Tibial nerve (tissue), 4 donors: ENCODE data around the gene RUFY1.
"Not testable (repeated sequence)": the region's sequence is repeated elsewhere in the genome, so short reads cannot be mapped to it uniquely, and the experiment has no call there.

Experiments used
- EP300 ChIP-seq, 2 donors: sonication (generic); formaldehyde crosslinking; IDR thresholded peaks; one replicate each; pipeline ENCODE4 v1.6.1; 2017; ENCODE audit warnings: antibody characterized with exemption in 2 of 2, mild to moderate bottlenecking in 1 of 2
- POLR2A ChIP-seq, 2 donors: fragments of 450-650 bp; IDR thresholded peaks; one replicate each; pipeline ENCODE4 v1.6.1; 2017; ENCODE audit warnings: antibody characterized with exemption in 2 of 2, mild to moderate bottlenecking in 2 of 2, moderate library complexity in 2 of 2
- TF ChIP-seq, protein P1 (sequence below), 5 experiments: fragments of 200-600 bp in 3 of 5; fragments of 450-650 bp in 2 of 5; sonication (generic) in 3 of 5; IDR thresholded peaks; one replicate each; pipeline ENCODE4 v1.5.1; 2016 to 2019; ENCODE audit warnings: antibody characterized with exemption in 5 of 5, mild to moderate bottlenecking in 3 of 5, moderate library complexity in 2 of 5

DNA sequence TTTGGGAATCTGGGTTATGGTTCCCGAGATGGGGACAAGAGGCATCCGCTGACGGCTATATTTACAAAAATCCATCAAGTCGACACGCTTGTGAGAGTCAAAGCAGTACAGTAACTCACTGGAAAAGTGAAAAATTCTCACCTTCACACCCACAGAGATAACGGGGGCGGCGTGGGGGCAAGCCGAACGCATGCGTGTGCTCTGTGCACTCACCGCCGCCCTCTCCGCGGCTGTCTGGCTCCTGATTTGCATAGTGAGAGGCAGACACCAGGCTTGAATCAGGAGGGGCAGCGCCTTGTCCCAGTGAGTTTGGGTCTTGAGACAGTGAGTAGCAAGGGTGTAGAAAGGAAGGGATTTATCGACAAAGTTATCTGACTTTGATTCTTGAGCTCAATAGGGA, 32.0 kb upstream of the RUFY1 start:
- TF ChIP-seq, protein P1, sequence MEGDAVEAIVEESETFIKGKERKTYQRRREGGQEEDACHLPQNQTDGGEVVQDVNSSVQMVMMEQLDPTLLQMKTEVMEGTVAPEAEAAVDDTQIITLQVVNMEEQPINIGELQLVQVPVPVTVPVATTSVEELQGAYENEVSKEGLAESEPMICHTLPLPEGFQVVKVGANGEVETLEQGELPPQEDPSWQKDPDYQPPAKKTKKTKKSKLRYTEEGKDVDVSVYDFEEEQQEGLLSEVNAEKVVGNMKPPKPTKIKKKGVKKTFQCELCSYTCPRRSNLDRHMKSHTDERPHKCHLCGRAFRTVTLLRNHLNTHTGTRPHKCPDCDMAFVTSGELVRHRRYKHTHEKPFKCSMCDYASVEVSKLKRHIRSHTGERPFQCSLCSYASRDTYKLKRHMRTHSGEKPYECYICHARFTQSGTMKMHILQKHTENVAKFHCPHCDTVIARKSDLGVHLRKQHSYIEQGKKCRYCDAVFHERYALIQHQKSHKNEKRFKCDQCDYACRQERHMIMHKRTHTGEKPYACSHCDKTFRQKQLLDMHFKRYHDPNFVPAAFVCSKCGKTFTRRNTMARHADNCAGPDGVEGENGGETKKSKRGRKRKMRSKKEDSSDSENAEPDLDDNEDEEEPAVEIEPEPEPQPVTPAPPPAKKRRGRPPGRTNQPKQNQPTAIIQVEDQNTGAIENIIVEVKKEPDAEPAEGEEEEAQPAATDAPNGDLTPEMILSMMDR (IDR thresholded peaks at IDR 0.05): not testable (repeated sequence)
- TF ChIP-seq POLR2A, EP300 (IDR thresholded peaks at IDR 0.05): not testable (repeated sequence)
